ENCODE results near the gene MRPS17.
"Not testable (repeated sequence)": the region's sequence is repeated elsewhere in the genome, so short reads cannot be mapped to it uniquely, and the experiment has no call there.

Gene MRPS17
- 3.6 to 7.1 reads per million in 2 donors for total RNA-seq

- peak; percentile 86 for DNase-seq
Measured at GRCh38 chr7:55951637-55952351, at the start of gene MRPS17. Gene MRPS17 (plus strand): TSS chr7:55951877. CDS start chr7:55953196, 1,319 bp downstream.

GRCh38 chr7:55903985-55904759 is 47.5 kb upstream of the MRPS17 start:
- no peak for DNase-seq

GRCh38 chr7:55912748-55913158 is 38.9 kb upstream of the MRPS17 start:
- no peak for DNase-seq

GRCh38 chr7:55917771-55918170 is 33.9 kb upstream of the MRPS17 start:
- DNase-seq = no peak

GRCh38 chr7:55928006-55928767 is 23.5 kb upstream of the MRPS17 start:
- no peak for DNase-seq

- no peak for DNase-seq
Measured at GRCh38 chr7:55931421-55932151, 20.1 kb upstream of the MRPS17 start.

- no peak for DNase-seq
Measured at GRCh38 chr7:55939514-55940123, 12.1 kb upstream of the MRPS17 start.

- no peak for DNase-seq
Measured at GRCh38 chr7:55946545-55946944, 5.1 kb upstream of the MRPS17 start.

- DNase-seq = not testable (repeated sequence)
Measured at GRCh38 chr7:55952352-55952671, 635 bp downstream of the MRPS17 start.

- no peak for DNase-seq
Measured at GRCh38 chr7:55953707-55954475, 2.2 kb downstream of the MRPS17 start.

- no peak for DNase-seq
Measured at GRCh38 chr7:55957190-55957589, 5.5 kb downstream of the MRPS17 start.

GRCh38 chr7:55962014-55962413 is 10.3 kb downstream of the MRPS17 start:
- DNase-seq = no peak

GRCh38 chr7:55963584-55964168 is 12.0 kb downstream of the MRPS17 start:
- no peak for DNase-seq

GRCh38 chr7:55964261-55965099 is 12.8 kb downstream of the MRPS17 start, which contains the start of gene NIPSNAP2:
Gene NIPSNAP2 (plus strand): TSS chr7:55964585. CDS start chr7:55964610, 25 bp downstream.
- DNase-seq = peak; percentile 63

- no peak for DNase-seq
Measured at GRCh38 chr7:55965100-55965470, 13.4 kb downstream of the MRPS17 start.

- no peak for DNase-seq
Measured at GRCh38 chr7:55965805-55966421, 14.2 kb downstream of the MRPS17 start.

- DNase-seq = no peak
Measured at GRCh38 chr7:55966851-55967250, 15.2 kb downstream of the MRPS17 start.

GRCh38 chr7:55969391-55969790 is 17.7 kb downstream of the MRPS17 start:
- no peak for DNase-seq

GRCh38 chr7:55970561-55970960 is 18.9 kb downstream of the MRPS17 start:
- no peak for DNase-seq

GRCh38 chr7:55970978-55971377 is 19.3 kb downstream of the MRPS17 start:
- no peak for DNase-seq
